DMS 273 treated with DMSO at 0.1 percent for 48 hours (cell line): ENCODE results near the gene SYT8.
A peak's percentile ranks its signal among the peaks of the same experiment; 100 is the strongest.

Source experiments
- DNase-seq: peaks from one replicate; lab custom pipeline; 2025; lab: John Stamatoyannopoulos, UW

Gene SYT8

DNA sequence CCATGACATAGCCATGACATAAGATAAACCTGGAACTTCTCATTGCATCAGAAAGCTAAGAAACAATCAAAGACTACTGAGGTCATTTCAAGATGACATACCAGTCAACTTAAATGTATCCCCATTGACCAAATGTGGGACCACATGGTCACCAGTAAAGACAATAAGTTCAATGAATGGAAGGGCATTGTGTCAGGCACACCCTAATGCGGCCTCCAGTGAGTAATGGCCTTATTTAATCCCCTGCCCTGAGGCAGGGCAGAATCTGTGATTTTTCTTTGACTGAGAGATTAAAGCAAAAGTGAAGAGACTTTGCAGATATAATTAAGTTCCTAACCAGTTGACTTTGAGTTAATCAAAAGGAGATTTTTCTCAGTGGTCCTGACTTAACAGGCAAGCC lies 17.3 kb upstream of the SYT8 start:
- DNase-seq, result no peak

DNA sequence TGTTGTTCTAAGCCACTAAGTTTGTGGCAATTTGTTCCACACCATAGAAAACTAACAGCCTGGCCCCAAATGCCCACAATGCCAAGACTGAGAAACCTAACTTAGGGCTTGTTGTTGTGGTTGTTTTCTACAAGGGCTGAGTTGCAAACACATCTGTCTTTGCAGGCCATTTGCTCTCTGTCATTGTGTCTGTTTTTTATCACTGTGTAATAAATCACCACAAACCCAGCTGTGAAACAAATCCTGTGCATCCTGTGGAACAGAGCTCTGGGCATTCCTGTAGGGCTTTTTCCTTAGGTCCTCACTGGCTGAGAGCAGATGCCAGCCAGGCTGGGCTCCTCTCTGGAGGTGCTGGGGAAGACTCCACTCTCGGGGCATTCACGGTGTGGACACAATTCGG lies 15.7 kb upstream of the SYT8 start:
- DNase-seq, result no peak

DNA sequence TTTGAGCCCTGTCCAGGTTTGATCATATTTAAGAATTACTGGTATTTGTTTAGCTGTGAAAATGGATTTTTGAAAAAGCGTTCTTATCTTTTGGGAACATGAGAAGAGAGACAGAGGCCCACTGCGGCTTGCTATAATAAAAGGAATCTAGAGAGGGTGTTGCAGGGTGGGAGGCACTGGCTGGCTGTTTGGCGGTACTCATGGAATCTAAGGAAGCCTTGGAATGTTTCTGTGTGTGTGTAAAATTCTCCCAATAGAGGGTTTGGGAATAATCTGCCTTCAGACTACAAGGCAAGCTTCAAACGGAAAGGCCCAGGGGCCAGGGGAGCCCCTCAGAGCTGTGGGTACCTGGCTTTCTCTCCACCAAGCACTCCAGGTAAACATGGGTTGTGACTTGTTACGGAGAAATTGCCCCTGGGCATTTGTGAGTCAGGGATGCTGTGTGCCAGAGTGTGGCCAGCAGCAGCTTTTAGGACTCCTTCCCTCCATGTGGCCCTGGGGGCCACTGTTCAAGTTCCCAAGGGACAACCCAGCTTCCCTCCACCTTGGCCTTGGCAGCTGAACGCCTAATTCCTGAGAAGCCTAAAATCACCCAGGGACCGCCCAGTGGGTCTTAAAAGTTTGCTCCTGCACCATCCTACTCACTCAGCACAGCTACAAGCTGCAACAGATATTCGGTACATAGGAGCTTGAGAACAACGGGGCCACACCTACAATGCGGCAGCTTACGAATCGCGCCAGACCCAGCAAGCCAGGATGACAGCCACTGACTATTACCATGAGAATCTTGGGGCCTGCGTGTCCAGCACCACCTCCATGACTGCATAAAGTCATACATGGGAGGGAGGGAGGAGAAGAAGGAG lies 14.1 kb upstream of the SYT8 start:
- DNase-seq, result no peak

DNA sequence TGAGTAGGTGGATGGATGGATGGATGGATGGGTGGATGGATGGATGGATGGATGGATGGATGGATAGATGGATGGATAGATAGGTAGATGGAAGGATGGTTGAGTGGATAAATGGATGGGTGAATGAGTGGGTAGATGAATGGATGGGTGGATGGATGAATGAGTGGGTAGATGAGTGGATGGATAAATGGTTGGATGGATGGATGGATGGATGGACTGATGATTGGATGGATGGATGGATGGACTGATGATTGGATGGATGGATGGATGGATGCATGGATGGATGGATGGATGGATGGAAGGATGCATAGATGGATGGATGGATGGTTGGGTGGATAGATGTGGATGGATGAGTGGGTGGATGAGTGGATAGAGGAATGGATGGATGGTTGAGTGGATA lies 13.2 kb upstream of the SYT8 start:
- no peak for DNase-seq

DNA sequence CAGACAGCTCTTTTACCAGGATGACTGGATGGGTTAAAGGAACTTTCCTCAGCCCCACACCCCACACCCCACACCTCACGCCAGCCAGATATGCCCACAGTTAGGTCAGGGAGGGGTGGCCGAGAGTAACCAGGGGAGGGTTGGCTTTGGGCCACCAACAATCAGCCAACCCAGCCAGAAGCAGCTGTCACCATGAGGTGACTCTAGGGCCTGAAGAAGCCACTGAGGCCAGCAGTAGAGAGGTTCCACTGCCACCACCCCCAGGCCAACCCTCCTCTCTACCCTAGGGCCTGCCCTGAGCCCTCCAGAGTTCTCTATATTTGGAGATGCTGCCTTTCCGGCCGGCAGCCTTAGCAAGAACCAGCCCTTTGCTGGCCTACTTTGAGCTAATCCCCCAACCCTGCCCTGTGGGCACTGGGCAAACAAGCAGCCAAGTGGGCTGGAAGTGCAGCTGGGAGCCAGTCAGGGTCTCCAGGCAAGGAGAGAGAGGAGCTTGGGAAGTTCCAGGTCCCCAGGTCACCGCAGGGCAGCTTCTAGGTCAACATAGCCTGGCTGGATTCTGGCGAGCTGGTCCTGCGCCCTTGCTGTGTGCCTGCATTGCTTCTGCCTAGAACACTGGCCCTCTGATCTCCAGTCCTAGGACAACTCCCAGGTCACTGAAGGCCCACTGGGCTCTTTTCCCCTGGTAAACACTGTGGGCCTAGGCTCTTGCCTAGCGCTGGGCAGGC lies 12.0 kb upstream of the SYT8 start:
- no peak for DNase-seq

DNA sequence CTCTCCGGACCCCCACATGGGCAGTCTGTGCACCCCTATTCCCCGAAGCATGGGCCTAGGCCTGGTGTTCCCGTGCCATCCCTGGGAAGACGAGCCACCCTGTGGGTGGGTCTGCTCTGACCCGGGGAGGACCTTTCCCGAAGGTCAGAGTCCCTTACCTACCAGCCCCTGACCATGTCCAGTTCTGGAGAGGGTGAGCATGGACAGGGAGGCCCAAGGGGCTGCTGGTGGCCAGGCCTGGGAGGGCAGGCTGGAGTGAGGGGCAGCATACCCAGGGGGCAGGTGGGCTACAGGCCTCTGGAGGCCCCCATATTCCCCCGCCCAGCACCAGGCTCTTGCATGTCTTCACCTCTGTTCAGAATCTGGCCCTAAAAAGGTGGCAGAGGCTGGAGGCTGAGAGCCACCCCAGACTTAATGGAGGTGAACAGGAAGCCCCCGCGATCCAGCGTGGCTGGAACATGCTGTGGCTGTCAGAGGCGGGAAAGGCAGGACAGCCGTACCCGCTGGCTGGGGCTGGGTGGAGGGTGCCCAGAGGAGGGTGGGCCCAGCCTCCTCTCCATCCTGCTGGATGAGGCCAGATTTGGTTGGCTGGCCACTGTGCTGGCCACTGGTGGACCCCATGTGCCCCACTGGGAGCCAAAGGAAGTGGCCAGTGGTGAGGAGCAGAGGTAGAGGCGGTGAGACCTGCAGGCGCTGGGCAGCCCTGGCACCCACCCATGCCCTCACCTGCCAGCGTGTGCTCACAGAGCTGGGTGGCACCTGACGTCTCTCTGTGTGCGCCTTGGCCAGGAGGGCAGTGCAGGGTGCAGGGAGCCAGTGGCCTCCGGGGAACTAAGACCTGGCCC lies 11.2 kb upstream of the SYT8 start:
- no peak for DNase-seq

DNA sequence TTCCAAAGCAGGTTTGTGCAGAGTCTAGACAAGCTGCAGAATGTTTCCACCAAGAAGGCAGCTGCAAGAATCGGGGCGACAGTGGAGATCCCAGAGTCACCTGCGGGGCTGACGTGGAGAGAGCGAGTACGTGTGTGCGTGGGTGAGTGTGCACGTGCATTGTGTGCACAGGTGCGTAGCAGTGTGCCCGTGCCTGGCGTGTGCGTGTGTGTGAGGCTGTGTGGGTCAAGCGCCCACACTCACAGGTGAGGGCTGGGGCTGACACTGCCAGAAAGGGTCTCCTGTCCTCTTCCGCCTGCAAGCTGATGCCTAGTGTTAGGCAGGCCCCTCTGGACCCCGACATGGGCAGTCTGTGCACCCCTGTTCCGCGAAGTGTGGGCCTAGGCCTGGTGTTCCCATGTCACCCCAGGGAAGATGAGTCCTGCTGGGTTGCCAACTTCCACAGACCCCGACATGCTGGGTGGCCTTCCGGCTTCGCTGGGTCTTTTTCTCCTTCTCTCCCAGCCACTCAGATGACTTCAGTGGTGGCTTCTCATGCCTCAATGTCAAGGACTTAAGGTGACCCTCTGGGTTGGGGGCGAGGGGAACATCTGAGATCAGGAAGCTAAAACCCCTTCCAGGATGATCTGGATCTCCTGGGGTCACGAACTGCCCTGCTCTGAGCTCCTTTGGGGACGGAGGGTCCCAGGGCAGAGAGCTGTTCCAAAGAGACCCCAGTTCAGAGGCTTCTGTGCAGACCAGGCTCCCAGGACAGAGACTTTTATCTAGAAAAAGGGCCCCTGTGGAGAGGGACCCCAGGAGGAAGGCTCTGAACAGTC lies 10.4 kb upstream of the SYT8 start:
- DNase-seq, result no peak

DNA sequence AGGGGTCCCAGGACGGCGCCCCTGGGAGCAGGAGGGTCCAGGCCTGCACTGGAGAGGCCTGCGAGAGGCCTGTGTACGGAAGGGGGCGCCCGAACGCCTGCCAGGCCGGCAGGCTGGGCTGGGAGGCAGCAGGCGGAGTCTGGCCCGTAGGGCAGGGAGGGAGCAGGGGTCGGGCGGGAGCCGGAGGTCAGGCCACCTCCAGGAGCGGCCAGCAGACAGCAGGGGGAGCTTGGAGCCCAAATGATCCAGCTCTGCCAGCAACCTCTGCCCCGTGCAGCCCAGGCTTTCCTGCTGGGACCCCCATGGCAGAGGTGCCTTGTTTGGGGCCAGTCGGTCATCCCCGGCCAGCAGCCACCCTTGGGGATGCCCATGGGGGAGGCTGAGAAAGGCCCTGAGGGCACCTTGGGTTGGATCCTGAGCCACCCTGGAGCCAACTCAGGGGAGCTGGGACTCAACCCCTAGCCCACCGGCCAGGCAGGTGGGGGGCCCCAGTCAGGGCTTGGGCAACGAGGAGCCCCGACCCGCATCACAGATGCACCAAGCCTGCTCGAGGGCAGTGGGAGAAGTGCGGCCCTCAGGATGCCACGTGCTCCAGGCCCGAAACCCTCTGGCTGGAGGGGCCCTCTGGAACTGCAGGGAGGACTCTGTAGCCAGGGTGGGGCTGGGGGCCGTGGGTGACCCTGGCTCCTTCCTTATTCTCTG lies 9.6 kb upstream of the SYT8 start:
- DNase-seq, result no peak

DNA sequence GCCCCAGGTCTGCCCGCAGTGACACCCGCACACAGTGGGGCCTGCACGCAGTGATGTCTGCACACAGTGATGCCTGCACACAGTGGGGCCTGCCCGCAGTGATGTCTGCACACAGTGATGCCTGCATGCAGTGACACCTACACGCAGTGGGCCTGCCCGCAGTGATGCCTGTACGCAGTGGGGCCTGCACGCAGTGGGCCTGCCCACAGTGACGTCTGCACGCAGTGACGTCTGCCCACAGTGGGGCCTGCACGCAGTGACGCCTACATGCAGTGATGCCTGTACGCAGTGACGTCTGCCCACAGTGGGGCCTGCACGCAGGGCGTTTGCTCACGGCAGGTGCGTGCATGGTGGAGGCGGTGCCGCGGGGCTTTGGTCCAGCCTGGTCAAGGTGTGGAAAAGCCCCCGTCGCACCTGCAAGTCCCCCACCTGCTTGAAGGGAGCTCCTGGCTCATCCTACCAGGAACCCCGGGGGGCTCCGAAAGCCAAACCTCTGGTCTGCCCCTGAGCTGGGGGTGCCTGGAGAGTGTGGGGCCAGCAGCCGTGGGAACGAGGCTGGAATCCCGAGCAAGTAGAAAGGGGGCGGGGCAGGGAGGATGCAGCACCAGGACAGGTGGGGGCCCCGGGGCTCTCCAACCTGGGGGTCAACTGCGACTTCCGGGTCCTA lies 8.9 kb upstream of the SYT8 start:
- DNase-seq, result no peak

DNA sequence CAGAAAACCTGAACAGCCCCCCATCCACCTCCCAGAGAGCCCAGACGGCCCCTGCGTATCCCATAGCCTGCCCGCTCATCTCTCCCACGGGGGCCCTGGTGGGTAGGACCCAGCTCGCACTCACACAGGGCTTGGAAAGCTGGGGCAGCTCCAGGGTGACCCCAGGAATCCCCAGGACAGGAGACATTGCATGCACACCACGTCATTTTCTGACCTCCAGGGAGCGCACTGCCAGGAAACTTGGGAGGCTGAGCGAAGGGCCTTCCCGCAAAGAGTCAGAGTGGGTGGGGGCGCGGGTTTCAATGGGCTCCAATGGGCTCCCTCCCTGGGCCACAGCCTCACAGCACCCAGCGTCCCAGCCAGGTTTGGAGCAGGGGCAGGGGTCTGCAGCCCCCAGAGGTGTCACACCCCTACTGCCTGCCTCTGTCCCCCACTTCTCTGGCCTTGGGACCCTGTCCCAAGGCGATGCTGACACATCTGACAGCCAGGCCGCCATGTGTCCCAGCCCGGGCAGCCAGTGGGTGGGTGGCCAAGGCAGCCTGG lies 8.2 kb upstream of the SYT8 start:
- no peak for DNase-seq

DNA sequence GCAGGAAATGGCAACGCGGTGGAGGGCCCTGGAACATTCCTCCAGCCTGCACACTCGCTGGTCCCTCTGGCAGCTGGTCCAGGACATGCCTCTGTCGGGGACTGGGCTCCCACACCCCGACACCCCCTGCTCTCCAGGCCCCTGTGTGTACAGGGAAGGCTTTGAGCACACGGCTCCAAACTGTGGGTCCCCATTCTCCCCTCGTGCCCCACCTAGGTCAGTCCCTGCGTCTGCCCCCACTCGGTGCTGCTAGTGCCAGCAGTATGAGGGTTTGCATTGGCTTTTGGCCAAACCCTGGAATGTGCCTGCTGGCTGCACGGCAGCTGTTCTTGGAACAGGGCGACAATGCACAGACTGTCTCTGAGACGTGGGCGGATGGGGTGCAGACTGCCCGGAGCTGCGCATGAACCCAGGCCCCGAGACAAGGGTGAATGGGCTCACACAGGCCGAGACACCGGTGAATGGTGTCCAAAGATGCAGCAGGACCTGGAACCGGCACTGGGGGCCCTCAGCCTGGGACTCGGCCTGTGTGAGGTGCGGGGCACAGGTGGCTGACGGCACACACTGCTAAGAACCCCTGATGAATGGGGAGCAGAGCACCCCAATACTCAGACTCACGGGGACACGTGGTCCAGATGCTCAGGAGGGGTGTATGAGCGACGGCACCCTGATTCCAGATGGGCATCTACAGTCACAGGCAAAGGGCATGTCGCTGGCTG lies 7.5 kb upstream of the SYT8 start:
- peak; percentile 45 for DNase-seq

DNA sequence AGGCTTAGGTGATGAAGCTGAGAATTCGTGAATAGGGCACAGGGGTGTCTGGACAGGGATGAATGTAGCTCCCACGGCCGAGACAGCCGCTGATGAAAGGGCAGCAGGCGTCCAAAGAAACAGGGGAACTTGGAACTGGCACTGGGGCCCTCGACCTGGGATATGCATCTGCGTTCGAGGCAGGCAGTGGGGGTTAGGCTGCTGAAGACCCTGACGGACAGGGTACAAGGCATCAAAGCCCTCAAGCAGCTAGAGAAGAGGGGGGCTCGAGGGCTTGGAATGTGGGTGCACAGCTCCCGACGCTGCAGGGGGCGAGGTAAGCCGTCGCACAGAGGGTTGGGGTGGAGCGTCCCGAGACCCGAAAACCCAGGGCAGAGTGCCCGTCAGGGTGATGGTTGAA lies 6.9 kb upstream of the SYT8 start:
- no peak for DNase-seq

DNA sequence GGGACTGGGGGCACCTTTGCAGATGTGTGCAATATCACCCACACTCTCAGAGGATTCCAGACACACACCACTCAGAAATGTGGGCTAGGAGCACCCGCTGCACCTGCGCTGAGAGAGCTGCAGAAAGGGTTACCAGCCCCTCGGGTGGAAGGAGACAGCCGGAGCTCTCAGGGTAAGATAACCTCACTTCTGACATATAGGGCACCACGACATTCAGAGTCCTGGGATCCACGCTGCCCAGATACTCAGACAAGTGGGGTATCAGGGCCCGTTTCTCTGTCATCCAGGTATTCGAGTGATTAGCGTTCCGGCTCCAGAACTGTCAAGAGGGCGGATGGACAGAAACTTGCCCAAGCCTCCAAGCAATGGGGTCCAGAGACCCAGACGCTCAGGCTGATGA lies 6.2 kb upstream of the SYT8 start:
- DNase-seq, result no peak

DNA sequence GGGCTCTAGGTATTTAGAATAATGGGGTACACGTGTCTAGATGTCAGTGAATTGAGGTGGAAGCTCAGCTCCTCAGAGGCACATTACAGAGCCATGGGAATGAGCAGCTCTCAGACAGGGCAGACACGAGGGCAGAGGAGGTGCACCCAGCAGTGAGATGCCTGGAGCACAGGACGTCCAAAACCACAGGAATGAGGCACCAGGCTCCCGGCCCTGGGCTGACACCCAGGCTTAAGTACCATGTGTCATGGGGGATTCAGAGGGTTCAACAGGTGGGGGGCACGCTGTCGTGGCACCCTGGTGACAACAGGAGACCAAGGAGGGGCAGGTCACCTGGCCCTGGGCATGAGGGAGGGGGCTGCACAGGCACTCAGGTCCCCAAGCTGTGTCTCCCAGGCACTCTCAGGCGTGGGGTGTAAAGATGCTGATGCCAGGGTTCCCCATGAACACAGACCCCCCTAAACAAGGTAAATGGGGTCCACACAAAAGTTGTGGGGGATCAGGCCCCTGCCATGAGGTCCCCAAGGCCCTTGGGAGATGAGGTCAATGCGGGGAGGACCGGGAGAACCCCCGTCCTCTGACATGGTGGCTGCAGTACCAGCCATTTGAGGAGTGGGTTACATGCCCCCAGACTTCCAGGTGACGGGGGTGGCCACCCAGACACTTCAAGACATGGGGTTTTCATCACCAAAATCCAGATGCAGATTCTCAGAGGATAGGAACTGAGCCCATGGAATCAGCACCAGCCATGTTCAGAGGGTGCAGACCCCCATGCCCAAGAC lies 5.6 kb upstream of the SYT8 start:
- no peak for DNase-seq

DNA sequence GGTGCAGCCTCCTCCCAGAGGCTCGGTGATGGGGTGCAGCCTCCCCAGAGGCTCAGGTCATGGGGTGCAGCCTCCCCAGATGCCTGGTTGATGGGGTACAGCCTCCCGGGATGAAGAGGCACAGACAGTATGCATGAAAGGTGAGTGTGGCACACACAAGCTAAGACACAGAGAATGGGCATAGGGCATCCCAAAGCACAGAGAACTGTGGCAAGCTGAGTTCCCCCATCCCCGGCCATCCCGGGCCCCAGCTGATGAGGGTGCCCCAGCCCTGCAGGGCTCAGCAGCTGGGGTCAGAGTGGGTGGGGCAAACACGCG lies 4.8 kb upstream of the SYT8 start:
- DNase-seq, result no peak

DNA sequence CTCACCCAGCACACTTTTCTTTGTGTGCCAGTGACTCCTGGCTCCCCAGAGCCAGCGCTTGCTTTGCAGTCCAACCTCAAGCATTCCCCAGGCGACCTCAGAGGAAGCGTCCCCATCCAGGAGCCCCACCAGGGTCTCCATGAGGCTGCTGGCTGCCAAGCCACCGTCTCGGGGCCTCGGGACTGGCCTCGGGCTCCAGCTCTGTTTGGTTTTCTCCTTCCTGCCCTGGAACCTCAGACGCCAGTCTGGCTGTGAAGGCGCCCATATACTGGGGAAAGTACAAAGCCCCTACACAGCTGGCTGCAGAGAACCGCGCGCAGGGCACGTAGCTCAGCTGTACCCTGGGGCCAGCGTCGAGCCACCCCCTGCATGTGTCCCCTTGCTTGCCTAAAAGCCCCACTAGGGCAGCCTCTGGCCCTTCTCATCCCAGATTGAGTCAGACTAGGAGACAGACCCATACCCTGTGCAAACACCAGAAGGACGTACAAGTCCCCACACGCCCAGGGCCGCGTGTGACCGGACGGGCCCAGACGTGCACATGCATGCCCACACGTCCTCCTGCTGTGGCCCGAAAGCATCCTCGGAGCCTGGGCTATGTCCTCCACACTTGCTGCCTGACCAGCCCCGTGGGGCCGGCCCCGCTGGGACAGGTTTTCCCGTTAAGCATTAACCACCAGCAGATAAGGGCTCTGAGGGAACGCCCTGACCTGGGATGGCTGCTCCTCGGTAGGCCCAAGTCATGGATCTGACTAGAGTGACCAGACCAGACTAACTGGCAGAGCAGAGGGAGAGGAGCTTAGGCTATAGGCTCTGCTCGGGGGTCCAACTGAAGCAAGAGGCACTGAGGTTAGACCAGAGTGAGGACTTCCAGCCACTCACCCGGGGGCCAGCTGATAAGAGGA lies 4.2 kb upstream of the SYT8 start:
- peak; percentile 7 for DNase-seq

DNA sequence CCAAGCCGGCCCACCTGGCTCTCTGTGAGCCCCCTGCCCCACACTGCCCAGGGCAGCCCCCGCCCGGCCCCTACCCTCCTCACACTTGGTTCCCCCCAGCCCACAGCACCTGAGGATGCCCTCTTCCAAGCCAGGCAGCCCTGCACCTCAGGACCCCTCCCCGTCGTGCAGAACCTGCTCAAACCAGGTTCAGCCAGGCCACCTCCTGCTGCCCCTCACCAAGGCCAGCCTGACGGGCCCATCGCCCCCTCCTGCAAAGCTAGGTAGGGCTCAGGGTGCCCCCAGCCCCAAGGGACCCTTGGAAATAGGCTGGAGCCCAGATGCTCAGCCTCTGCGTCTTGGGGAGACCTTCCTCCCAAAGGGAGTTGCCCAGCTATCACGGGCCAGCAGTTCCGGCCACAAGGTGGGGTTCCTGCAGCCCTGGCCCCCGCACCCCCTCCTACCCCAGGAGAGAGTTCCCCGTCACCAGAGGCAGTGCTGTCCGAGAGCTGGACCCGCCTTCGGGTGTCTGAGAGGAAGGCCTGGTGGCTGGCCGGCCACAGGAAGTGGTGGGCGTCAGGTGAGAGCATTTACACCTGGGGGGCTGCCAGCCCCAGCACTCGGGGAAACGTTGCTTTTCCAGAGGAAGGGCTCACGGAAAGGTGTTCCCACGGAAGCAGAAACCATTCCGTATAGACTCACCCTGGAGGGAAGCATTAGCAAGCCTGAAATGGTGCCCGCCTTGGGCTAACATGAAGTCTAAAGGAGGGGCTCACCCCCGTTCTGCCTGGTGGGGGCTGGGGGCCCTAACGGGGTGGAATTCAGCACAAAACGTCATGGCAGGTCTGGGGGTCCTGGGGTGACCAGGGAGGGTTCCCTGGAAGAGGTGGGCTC lies 3.2 kb upstream of the SYT8 start:
- DNase-seq, result no peak
